NCI-H2227 (cell line): Measurements from ENCODE around the gene CHPT1.
"Not testable (repeated sequence)": the region's sequence is repeated elsewhere in the genome, so short reads cannot be mapped to it uniquely, and the experiment has no call there.

Source experiments
- DNase-seq: peaks from one replicate; lab custom pipeline; 2025; ENCODE audit not compliant: unreplicated experiment; lab: John Stamatoyannopoulos, UW

CHPT1 gene

DNA sequence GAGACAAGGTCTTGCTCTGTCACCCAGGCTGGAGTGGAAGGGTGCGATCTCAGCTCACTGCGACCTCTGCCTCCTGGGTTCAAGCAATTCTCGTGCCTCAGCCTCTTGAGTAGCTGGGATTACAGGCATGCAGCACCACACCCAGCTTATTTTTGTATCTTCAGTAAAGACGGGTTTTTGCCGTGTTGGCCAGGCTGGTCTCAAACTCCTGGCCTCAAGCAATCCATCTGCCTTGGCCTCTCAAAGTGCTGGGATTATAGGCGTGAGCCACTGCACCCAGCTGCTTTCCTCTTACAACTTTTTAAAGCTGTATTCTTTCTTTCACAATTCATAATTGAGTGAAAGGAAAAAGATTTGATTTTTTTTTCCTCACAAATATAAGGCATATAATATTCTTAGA lies 15.8 kb upstream of the CHPT1 start:
- DNase-seq = not testable (repeated sequence)

DNA sequence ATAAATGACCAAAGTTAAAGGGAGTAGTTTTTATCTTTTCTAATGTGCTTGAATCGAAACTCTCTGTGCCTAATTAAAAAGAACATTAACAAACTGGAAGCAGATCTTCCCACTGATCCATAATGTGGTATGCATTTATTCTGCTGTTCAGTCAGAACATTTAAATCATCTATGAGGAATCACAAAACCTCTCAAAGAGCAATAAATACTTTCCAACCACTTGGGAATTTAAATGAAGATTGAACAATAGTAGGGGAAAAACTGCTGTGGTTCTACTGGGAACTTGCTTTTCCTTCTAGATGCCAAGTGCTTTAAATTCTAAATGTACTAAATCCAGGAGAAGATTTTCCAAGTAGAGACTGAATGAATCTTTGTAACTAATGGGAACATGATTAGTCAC lies 12.3 kb upstream of the CHPT1 start:
- DNase-seq = no peak

DNA sequence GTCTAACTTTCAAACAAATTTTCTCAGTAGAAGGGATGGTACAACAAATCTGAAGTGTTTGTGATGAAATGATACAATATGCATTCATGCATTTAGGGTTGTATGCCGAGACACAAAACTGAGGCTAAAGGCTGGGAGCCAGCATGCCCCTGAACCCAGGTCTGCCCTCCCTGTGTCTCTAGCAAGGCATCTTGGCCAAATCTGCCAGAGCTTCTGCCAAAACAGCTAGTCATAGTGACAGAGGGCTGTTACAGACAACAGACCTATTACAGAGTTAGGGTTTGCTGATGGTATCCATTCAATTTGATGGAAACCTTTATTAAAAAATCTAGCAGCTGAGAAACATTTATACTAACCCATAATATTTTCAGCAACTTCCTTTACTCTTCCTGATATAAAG lies 11.3 kb upstream of the CHPT1 start:
- no peak for DNase-seq

DNA sequence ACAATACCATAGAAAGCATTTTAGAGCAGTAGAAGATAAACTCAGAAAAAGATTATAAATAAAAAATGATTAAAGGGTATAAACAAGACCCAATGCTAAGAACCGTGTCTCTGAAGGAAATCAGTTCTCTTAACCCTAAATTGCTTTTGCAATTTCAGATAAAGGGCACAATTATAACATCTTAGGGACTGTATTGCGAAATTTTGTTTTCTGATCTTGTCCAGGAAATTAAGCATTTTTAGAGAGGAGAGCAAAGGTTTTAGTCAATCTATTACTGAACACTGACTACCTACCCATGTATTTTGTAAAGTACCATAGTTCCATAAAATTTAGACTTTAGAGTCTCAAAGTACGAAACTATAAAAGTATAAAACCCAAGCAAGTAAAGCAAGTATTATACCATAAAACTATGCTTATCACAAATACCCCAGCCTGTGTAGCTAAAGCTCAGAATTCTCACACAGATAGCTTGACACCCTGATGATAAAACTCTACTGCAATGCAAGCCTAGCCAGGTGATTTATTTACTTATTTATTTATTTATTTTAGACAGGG lies 6.8 kb upstream of the CHPT1 start:
- DNase-seq = no peak

DNA sequence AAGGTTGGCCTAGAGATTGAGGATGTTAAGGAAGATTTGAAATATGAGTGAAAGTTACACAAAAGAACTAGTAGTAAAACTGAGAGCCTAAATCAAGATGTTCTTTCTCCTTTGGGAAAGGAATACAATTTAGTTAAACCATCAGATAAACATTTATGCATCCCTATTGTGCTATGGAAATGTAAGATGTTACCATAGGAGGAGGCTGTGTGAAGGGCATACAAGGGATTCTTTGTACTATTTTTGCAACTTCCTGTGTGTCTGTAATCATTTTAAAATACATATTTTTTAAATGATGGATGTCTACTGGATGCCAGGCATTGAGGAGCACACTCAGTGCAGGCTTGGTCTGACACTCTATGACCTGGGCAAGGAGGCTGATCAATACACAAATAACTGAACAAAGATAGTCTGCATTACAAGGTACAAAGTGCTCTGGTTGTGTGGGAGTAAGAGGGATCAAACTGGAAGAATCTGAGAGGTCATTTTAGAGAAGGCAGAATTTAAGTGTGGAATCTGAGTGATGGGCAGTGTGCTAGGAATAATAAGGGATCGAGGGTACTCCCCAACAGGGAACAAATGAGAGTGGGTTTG lies 5.8 kb upstream of the CHPT1 start:
- no peak for DNase-seq

DNA sequence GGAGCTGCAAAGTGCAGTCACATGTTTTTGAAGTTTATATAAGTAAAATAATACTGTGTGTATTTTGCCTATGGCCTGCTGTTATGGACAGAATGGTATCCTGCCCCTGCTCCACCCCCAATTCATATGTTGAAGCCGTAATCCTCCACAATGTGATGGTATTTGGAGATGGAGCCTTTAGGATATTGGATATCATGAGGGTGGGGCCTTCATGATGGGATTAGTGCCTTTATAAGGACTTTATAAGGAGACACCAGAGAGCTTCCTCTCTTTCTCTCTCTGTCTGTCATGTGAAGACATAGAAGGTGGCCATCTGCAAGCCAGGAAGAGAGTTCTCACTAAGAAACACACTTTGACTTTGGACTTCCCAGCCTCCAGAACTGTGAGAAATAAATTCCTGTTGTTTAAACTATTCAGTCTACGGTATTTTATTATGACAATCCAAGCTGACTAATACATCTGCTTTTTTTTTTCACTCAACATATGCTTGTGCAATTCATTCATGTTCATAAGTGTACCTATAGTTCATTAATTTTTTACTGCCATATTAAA lies 3.1 kb upstream of the CHPT1 start:
- no peak for DNase-seq

DNA sequence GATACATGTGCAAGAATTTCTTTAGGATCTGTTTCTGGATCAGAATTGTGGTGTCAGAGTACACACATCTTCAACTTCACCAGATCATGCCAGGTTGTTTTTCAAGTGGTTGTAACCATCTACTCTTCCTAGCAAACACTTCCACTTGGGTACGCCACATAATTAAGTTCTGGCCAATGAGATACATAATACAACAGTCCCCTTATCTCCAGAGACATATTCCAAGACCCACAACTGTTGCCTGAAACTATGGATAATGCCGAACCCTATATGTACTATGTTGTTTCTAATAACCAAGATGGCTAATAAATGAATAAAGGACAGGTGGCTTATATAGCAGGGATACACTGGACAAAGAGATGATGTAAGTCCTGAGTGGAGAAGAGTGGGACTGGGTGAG lies 2.5 kb upstream of the CHPT1 start:
- no peak for DNase-seq

DNA sequence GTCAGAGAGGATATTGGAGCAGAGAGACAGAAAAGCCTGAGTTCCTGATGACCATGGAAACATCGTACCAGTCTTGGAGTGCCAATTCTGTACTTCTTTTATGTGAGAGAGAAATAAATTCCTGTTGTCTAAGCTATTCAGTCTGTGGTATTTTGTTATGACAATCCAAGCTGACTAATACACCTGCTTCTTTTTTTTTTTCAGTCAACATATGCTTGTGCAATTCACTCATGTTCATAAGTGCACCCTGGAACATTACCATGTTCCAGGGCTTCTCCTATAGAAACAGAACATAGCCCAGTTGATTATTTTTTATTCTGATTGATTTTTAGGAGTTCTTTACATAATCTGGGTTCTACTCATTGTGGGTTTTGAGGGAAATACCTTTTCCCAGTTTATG lies 1.7 kb upstream of the CHPT1 start:
- DNase-seq = no peak

DNA sequence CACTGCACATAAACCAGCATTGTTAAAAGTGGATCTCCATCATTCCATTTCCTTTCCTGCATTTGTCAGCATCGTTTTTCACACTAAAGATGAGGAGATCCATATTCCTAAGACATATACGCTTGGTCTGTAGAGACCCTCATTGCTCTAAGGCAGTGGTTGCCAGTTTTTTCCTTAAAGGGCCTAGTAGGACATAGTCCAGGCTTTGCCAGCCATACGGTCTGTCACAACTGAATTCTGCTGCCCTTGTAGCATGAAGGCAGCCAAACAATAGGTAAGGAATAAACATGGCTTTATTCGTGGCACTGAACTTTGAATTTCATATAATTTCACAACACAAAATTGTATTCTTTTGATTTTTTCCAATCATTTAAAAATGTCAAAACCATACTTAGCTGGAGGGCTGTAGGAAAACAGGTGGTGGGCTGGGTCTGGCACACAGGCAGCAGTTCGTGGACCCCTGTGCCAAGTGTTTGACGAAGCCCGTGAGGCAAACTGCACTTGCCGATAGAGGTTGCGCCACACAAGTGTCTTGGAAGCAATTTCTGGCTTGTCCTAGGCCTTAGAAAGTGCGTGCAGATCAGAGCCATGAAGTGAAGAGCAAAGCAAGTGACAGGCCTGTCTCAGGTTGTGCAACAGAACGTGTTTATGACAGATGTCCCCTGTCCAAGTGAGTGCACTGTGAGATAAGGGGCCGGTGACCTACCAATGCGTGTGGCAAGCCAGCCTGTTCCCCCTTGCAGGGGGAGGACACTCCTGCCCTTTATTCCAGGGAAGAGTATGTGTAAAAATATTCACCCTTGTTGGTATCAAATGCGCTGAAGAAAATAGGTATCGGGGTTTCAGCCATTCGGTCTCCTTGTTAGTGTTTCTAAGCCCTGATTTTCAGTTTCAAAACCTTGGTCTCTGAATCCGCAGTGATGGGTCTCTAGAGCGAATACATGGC lies 916 bp upstream of the CHPT1 start:
- no peak for DNase-seq

DNA sequence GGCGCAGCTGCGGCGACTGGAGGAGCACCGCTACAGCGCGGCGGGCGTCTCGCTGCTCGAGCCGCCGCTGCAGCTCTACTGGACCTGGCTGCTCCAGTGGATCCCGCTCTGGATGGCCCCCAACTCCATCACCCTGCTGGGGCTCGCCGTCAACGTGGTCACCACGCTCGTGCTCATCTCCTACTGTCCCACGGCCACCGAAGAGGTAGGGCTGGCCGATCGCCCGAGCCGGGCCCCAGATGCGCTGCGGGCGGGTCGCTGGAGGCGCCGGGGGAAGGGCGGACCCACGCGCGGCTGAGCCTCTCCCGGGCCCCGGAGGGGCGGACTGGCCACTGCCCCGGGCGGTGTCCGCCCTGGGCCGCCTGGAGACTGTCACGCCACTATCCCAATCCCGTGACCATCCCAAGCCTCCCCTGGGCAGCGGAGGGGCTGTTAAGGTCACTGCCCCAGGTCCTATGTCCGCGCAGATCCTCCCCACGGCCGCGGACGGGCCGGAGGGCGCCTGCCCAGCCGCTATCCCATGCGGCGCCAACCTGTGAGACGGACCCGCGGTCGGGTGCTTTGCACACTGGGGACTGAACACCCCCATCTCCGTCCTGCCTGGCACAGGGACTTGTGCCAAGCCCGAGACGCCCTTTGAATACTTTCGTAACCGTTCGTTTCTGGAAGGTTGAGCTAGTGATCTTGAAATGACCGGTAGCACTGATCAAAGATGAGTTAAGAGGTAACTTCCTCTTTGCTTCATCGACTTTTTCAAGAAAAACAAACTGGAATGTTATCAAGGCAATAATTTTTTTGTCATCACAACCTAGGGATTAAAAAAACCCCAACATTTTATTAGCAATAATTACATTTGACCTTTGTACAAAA lies 725 bp downstream of the CHPT1 start:
- DNase-seq = peak; percentile 52

DNA sequence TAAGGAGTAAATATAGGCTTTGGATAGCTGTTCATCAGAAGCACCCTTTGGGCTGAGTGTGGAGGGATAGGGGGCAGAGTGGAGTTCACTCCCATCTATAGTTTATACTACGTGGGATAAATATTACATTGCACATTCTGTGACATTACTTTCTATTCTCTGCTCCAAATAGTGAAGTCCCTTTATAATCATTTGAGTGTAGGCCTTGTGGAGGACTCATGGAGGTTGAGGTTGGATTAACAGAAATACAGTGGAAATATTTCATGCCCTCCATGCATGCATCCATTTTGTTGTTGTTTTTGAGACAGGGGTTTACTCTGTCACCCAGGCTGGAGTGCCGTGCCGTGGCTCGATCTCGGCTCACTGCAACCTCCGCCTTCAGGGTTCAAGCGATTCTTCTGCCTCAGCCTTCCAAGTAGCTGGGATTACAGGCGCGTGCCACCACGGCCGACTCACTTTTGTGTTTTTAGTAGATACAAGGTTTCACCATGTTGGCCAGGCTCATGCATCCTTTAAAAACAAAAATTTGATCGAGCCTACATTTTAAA lies 1.4 kb downstream of the CHPT1 start:
- DNase-seq = no peak

DNA sequence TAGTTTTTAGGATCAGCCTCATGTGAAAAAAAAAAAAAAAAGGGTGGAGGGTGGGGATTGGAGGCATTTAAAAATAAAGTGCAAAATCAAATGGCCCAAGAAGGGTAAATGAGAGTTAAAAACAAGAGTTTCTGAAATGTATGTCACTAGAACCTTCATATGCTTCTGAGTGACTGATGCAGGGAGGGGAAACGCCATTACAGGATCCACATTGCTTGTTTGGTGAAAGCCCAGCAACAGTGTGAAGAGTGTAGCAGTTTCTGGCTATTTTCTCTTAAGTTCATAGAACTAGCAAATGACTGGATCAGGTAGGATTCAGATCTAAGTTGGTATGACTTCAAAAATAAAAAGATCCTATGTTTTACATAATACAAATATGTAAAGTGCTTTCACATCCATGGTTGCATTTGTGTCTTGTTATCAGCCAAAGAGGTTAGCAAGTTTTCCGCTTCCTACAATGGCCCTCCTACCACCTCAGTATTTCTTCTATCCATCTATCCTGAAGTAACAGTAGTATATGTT lies 2.9 kb downstream of the CHPT1 start:
- no peak for DNase-seq

DNA sequence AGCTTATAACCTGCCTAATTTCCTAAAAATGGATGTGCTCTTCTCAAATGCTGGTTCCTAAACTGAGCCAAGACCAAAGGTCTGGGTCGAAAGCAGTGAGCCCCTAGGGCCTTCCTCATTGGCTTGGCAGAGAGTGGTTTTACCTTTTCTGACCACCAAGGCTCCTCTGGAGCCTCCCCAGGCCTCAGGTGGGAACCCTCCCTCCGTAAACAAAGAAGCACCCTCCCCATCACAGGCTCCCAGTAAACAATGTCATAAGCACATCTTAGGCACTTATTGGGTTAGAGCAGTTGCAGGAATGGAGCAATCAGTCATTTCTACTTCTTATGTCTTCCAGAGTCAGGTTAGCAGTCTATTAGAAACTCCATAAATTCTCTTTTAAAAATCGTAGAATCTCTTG lies 6.0 kb downstream of the CHPT1 start:
- no peak for DNase-seq

DNA sequence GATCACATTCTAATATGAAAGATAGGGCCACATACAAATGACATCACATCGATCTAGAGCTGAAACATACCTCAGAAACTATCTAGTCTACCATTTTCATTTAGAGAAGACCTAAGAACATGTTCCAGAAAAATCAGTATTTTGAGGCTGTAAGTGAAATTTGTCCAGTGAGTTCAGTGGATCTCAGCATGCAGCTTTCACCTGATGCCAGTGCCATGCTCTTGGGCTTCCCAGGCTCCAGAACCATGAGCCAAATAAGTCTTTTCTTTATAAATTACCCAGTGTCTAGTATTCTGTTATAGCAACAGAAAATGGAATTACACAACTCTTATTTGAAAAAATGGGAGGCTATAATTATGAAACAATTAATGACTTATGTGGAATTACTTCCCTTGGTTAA lies 9.0 kb downstream of the CHPT1 start:
- no peak for DNase-seq

DNA sequence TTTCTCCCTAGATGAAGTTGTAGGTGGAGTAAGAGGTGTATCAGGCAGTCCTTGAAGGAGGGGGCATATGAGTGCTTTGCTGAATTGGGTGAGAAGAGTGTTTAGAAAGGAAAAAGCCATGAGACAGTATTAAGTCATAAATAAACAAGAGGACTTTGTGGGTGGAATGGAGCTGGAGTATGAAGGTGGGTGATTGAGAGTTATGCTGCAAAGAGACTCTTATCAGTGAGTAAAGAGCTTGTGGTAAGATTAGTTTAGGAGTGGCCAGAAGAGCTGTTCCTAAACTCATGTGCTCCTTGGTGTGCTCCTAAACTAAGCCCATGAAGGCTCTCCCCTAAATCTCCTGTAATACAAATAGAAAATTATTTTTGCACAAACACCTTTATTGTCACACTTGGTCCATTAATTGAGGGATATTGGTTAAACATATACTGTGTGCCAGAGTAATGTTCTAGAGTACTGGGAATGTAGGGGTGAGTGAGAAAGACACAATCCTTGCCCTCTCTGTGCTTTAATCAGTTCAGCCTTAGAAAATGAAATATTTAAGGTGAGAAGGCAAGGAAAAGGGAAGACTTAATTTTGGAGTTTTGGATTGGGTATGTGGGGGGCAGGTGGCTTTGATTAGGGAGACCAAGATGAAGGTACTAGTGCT lies 9.8 kb downstream of the CHPT1 start:
- no peak for DNase-seq

DNA sequence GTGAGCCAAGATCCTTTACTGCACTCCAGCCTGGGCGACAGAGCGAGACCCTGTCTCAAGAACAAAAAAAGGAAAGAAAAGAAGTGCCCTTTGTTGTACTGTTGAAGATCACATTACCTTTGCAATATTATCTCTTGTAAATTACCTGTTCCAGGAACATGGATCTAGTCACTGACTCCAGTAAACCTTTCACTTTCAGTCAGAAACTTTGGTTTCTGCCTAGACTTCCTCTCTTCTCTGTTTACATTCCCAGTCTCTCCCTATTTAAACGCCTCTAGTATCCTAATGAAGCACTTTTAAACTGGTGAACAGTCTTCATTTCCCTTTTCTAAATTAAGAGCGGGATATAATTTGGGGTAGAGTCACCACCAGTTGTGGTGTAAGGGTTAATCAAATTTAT lies 12.8 kb downstream of the CHPT1 start:
- no peak for DNase-seq

DNA sequence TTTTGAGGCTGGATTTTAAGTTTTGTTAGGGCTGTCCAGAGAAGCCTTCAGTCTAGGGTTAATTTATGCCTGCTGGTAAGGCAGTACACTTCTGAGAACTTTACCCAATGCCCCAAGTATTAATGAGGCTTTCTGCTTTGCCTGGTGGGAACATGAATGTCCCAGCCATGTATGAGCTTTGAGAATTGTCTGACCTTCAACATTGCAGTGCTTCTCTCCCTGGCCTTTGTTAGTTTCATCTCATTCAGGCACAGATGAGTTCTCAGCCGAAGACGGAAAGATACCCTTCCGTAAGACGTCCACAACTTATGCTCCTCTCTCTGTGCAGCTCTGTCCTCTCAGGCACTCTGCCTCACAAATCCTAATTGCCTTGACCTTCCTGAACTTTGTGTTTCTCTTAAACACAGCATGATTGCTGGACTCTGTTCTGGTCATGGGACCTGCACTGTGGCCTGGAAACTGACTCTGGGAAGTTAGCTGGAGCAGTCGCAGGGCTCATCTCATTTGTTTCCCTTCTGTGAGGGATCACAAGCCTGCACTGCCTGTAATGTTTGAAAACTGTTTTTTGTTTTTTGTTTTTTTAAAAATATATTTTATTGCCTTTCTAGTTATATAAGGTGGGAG lies 15.7 kb downstream of the CHPT1 start:
- DNase-seq = no peak

DNA sequence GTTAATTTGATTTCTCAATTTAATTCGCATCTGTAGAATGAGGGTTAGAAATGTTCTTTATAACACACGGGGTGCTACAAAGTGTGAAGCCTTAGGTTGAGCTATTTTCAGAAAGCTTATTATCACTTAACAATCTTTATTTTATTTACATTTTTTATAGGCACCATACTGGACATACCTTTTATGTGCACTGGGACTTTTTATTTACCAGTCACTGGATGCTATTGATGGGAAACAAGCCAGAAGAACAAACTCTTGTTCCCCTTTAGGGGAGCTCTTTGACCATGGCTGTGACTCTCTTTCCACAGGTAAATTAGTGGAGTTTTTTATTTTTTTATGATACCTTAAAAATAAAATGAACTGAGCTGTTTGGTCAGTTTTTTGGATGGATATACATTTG lies 16.5 kb downstream of the CHPT1 start:
- DNase-seq = no peak

DNA sequence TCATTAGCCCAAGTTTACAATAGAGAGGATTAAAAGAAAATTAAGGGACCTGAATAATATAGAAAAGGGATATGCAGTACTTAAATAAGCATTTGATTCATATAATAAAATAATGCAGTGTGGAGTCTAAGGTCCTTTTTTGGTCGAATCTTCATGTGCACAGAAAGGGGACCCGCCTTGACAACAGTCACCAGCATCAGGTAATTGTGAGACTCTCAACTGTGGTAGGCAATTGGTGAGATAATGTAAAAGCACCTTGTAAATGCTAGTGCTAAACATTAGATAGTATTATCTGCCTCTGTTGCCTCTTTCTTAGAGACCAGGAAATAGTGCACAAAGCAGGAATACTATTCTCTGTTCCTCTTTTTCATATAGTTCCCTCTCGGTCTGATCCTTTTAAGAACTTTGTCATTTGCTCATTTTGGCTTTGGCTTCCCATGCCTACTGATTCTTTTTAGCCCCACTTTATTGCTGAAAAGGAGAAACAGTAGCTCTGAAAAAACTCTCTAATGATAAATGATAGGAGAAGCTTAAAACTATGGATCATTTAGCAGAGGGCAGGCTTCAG lies 17.5 kb downstream of the CHPT1 start:
- no peak for DNase-seq
